ENCODE results near the gene NAV2.

Gene NAV2

DNA sequence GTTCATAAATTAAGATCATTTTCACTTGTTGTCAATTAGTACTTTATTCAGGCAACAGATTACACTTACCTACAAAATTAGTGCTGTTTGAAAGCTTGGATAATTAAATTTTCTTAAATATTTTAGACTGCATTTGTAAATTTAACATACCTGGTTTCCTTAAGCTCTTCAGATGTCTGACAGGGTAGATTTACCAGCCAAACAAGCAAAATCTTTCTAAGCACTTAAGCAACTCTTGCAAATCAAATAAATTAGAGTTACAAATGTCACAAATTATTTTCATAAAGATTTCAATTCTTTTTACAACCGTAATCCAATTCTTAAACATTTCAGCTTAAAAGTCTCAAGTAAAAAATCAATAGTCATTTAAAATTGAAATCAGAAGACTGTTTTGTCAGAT lies 317.8 kb downstream of the NAV2 start:
- H3K4me3 ChIP-seq (ENCODE audit: low read depth, low read length), result no peak overlapping the region

DNA sequence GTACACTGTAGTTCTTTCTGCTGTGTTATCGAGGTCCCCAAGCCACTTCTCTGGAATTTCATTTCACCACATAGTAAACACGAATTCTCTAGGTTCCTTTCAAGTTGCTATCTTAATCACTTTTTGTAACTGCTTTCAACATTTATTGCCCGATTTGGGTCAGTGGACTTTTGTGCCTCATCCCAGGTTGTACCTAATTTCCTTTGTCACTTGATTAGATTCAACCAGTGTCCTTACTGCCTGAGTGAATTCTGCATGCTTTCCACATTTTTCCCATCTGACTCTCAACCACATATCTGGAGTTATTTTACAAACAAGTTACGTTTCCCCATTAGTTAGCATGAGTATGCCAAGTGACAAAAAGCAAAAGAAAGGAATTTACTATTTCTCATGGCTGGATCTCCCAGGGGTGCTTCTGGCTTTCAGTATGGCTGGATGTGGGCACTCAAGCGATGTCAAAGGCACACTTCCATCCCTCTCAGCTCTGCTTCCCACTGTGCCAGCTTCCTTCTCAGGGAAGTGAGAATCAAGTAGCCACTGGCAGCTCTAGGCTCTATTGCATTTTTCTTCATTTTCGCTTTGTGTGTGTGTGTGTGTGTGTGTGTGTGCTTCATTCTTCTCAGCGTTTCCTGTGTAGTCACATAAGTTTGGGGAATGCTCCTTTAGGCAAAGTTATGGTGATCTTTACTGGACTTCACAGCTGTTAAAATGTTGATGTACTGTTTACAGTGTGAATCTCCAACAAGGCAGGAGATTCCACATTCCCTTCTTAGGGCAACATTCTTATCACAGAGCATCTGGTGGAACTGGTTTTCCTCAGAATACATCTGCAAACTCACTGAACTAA lies 318.7 kb downstream of the NAV2 start:
- H3K4me3 ChIP-seq (ENCODE audit: low read depth, low read length), result no peak overlapping the region

DNA sequence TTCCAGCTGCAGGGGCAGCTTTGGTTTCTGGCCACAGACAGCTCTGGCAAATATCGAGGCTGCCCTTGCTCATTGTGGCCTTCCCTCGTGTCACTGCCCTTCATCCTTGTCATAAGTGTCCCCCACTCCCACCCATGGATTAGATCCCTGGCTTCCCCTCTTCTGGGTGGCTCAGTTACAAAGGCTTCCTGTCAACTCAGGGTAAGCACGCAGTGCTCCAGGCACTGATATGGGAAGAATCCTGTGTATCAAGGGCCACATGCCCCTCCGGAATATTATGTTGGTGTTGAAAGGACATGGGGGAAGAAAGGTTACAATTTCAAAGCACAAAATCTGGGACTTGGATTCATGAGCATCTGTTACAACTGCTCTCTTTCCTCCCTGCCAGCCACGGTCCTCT lies 319.5 kb downstream of the NAV2 start:
- H3K4me3 ChIP-seq (ENCODE audit: low read depth, low read length), result no peak overlapping the region

DNA sequence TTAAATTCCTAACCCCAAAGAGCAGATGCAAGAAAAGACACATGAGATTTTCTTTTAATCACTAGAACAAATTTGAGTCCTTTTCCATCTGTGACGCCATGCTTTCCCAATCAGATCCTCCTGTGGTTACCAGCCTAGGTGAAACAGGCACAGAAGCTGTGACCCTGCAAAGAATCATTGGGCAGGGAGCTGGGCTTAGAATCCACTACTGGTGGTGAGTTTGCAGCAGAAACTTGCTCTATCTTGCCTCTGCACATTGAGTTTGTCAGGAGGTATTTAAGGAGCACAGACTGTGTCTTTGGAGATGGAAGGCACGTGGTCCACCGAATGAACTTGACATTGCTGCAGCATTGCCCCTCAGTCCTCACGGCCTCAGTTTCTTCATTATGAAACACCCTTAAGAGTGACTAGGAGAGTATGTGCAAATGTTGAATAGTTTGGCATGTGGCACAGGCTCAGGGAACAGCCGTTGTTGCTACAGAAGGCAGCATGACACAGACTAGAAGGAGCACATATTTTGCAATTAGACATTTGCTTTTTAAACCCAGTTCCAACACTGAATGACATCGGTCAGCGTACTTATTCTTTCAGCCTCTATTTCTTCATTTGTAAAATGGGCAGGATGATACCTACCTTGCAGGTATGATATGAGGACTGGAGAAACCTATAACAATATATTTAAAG lies 320.1 kb downstream of the NAV2 start:
- no peak overlapping the region for H3K4me3 ChIP-seq (ENCODE audit: low read depth, low read length)

- H3K4me3 ChIP-seq (ENCODE audit: low read depth, low read length), result no peak overlapping the region
These were observed 321.2 kb downstream of the NAV2 start for GRCh38 chr11:20033806-20034205.

DNA sequence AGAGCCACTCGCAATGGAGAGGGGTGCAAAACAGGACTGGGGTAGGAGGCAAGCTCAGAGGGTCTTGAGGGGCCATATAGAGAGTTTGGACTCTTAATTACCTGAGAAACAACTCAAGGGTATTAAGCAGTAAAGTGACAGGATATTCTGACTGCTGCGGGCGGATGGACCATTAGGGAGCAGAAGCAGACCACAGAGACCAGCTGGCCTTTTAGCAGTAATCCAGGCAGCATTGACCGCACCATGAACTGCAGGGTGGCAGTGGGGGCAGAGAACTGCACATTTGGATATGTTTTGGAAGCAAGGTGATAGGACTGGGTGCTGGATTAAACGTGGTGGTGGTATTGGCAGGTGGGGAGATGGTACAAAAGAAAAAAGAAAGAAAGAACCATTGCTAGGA lies 322.3 kb downstream of the NAV2 start:
- no peak overlapping the region for H3K4me3 ChIP-seq (ENCODE audit: low read depth, low read length)

DNA sequence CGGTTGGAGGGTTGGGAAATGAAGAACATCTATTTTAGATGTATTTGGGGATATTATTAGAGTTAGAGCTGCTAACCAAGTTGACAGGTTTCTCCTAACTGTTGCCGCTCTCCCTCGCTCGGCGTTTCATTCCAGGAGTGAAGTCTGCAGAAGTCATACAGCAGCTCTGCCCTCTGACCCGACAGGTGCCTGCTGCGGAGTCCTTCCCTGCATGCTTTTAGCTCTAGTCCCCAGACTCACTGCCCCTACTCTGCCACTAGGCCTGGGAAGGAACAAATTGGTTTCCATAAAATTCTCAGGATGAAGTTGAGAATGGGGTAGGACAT lies 322.7 kb downstream of the NAV2 start:
- no peak overlapping the region for H3K4me3 ChIP-seq (ENCODE audit: low read depth, low read length)

DNA sequence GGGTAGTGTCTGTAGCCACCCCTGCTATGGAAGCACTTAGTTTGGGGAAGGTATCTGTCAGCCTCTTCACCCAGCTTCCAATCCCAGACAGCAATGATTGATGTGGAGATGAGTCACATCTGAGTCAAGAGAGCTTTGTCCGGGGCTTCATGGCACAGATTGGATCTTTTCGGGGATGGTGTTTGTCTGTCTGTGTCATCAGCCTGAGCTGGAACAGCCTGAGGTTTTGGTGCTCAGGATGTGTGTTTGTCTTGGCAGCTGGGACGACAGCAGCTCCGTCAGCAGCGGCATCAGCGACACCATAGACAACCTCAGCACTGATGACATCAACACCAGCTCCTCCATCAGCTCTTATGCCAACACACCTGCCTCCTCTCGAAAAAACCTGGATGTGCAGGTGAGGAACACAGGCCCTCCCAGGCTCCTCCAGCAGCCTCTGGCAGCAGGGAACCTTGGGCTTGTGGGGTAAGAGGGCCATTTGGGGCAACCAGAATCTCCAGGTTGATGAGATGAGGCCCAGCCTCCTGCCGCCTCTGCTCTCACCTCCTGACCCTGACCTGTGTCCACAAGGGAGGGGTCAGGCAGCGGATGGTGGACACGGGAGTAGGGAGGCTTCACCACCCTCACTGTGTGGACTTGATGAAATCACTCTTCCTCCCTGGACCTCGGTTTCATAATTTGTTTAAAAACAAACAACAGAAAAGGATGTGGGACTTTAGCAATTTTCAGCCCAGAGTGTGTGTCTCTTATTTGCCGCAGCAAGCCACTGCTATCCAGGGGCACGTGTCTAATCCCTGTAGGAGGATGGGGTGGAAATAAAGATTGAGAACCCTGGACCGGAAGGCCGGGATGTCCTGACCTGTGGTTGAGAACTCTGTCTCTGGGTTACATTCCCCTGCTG lies 323.3 kb downstream of the NAV2 start:
- H3K4me3 ChIP-seq (ENCODE audit: low read depth, low read length), result no peak overlapping the region

DNA sequence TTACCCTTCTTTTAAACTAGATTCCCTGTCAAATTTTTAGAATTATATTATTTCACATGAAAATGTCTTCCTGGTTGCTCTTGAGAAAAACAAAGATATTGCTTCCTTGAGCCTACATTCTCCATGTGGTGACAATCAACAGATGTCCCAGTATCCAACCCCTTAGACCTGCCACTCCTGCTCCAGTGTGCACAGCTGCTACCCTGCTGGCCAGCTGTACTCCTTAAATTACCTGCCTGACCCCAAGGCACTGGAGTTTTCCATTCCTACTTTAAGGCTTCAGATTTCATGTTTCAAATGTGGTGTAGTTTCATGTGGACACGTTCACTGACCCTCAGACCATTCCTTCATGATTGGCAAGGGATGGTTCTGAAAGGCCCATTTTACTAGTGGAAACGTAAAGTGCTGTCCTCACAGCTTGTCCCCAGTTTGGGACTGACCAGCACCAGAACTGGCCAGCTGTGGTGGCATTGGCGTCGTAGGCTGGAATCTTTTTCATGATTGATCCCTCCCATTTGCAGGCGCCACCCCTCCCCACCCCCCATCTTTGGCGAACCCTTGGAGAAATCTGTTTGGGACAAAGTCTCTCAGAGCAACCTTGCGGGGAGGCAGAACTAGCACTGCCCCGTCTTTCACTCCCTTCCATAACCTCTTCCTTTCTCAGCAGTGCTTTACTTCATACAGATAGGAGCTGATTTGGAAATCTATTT lies 324.1 kb downstream of the NAV2 start:
- H3K4me3 ChIP-seq (ENCODE audit: low read depth, low read length), result no peak overlapping the region

- H3K4me3 ChIP-seq (ENCODE audit: low read depth, low read length), result no peak overlapping the region
These were observed 324.9 kb downstream of the NAV2 start for GRCh38 chr11:20037396-20038153.

GRCh38 chr11:20038412-20038811 lies 325.8 kb downstream of the NAV2 start:
- no peak overlapping the region for H3K4me3 ChIP-seq (ENCODE audit: low read depth, low read length)

- no peak overlapping the region for H3K4me3 ChIP-seq (ENCODE audit: low read depth, low read length)
These were observed 326.3 kb downstream of the NAV2 start for GRCh38 chr11:20038972-20039371.

GRCh38 chr11:20041499-20041898 lies 328.9 kb downstream of the NAV2 start:
- H3K4me3 ChIP-seq (ENCODE audit: low read depth, low read length), result no peak overlapping the region

- no peak overlapping the region for H3K4me3 ChIP-seq (ENCODE audit: low read depth, low read length)
These were observed 329.5 kb downstream of the NAV2 start for GRCh38 chr11:20042045-20042639.

GRCh38 chr11:20042811-20043341 lies 330.2 kb downstream of the NAV2 start:
- no peak overlapping the region for H3K4me3 ChIP-seq (ENCODE audit: low read depth, low read length)

DNA sequence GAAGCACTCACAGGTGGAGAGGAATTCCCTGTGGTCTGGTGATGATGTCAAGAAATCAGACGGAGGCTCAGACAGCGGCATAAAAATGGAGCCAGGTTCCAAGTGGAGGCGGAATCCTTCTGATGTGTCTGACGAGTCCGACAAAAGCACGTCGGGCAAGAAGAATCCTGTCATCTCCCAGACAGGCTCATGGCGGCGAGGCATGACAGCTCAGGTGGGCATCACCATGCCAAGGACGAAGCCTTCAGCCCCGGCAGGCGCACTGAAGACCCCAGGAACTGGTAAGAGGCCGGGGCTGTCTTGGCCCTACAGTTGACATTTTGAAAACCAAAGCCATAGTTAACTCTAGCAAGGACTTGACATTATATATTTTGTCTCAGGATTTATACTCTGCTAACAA lies 331.4 kb downstream of the NAV2 start:
- no peak overlapping the region for H3K4me3 ChIP-seq (ENCODE audit: low read depth, low read length)

GRCh38 chr11:20045098-20045688 lies 332.6 kb downstream of the NAV2 start:
- no peak overlapping the region for H3K4me3 ChIP-seq (ENCODE audit: low read depth, low read length)

DNA sequence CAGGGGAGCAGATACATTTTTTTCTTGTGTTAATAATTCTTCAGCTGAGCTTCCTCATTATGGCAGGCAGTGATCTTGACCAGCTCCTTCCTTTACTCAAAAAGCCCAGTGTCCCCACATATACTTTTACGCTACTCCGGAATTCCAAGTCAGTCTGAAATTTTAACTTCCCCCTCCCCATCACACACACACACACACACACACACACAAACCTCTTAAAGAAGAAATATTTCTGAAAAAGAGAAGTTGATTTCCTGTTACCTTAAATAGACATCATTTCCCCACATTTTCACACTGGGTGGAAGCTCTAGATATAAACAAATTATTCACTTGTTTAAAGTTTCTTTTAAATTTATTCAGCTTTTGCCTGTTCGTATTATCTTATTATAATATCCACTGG lies 333.8 kb downstream of the NAV2 start:
- no peak overlapping the region for H3K4me3 ChIP-seq (ENCODE audit: low read depth, low read length)

All from iPS-11a (cell line).